Islet precursor cell (in vitro differentiated cells): Measurements from ENCODE around the gene ASPHD2.
"Not testable (repeated sequence)": the region's sequence is repeated elsewhere in the genome, so short reads cannot be mapped to it uniquely, and the experiment has no call there.

Source experiments
- DNase-seq: peaks from one replicate; pipeline ENCODE4 v3.0.0-alpha.2; 2018

Gene ASPHD2

DNA sequence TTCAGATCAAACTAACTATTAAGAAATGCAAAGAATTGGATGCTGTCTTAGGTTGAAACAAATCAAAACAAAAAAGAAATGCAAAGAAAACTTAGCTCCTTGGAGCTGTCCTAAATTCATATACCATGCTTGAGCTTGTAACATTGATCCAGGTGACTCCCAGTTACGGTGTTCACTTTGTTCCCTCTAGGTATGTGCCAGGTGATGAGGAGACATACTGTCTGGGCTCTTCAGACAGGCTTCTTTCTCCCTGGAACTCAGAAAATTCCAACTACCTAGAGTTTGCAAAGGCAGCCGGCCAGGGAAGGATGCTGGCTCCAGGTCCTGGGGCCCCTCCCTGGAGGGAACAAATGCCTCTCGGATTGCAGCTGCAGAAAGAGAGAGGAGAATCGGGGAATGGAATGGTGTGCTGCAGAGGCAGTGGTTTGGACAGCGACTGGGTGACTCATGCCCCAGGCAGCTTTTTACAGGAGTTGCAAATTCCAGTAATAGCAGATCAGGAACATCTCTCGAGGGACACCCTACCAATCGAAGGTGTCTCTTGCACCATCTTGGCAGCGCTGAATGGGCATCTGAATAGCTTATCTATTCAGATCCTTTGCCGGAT is 12.3 kb upstream of the ASPHD2 start:
- peak; percentile 98 for DNase-seq

DNA sequence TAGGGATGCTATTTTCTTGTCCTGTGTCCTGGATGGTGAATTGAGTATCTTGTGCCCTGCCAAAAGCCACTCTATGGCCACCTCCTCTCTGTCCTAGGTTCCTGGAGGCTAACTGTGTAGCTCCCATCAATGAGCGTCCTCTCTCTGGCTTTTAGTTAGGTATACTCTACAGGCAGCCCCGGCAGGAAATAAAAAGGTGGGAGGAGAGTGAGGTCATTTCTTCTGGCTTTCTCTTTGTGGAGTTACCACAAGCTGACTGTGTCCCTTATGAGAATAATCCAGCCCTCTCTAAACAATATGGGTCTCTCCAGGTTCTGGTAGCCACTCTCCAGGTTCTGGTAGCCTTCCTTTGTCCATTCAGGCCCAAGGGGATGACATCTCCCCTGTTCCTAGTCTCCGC is 11.7 kb upstream of the ASPHD2 start:
- no peak for DNase-seq

DNA sequence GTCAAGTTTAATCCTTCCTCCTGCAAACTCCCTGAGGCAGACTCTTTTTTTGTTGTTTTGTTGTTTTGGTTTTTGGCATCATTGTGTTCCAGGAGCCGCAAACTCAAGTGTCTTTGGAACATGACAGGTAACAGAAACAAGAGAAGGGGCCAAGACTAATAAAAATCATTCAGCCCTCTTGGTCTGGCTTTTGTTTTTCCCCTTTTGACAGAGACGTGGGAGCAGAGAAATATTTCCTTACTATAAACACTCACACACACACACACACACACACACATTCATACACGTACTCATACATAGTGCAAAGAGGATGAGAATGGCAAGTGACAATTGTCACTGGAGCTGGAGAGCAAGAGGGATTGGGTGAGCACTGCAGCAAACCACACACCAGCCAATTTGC is 10.4 kb upstream of the ASPHD2 start:
- no peak for DNase-seq

DNA sequence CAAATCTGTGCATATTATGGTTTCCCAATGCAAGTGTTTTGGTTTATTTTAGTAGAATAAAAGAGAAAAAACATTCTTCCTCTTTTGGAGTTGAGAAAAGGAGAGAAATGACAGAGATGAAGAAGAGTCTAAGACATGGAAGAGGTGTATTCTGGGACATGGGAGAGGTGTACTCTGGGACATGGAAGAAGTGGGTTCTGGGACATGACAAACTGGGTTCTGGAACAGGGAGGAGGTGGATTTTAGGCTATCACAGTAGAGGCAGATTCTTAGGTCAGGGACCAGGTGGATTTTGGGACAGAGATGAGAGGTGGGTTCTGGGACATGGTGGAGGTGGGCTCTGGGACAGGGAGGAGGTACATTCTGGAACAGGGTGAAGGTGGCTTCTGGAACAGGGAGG is 2.1 kb upstream of the ASPHD2 start:
- DNase-seq: no peak

DNA sequence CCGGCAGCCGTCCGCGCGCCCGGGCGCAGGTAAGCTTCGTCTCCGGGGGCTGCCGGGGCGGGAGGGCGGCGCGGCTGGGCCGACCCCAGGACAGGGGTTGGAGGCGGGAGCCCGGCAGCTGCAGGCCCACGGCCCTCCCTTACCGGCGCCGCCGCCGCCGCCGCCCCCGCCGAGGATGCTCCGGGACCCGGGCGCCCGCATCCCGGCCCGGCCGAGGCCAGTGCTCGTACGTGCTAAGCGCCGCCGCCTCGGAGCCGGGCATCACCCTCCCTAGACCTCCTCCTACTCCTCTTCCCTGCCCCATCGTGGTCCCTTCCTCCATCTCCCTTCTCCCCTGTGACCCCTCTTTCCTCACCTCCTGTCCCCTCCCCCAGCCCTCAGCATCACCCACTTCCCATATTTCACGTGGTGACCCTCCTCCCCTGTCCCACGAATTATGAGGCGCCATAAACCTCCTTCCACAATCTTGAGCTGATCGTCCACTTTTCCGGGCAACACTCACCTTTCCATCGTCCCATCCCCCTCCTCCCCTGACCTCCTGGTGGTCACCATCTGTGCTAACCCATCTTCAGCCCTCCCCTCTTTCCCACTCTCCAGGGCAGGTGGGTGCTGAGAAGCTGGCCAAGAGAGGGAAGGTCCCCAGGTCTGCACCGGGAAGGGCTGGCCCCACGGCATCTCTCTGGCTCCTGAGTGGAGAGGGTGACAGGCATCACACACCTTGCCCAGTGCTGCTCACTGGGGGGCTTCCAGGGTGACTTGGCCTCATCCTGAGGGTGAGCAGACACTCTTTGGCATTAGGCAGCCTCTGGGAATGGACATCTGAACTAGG is 612 bp downstream of the ASPHD2 start:
- no peak for DNase-seq

DNA sequence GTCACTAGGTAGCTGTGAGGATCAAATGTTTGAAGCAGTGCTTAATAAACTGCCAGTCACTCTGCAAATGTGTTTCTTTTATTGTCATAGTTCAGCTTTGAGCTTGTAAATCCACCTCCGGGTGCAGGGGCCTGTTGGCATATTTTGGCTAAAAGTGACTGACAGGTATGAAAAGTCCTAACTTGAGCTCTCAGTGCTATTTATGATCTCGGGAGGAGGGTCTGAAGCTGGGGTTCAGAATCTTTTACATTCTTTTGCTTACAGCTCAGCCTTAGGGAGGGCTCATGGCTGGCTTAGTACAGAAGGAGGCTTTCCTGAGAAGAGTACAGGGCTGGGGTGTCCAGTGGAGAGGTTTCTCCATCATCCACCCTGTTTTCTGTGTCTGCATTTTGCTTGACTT is 1.5 kb downstream of the ASPHD2 start:
- no peak for DNase-seq

DNA sequence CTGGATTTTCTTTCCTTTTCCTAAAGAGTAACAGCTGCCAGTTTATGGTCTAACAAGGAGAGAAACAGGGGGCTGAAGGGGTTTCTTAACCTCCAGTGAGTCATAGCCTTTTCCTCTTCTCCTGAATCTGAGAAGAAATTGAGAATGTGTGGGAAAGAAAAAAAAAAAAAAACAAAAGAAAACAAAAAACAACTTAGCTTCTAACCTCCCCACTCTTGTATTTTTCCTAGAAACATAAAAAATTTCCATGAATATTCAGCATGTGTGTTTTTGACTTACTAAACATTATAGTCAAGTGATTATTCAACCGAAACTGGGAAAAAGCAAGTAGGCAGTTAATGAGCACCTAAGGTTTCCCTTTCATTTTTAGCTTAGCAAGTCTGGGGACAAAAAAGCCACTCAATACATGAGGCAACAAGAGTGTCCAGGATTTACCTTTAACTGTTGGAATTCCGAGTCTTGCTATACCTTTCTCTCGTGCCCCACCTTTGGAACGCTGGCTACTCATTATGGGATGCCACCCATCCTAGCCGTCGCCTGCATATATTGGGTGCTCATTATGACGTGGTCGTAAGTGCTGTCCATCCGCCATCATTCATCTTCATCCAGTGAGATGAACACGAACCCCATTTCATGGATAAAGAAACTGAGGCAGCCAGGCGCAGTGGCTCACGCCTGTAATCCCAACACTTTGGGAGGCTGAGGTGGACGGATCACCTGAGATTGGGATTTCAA is 2.4 kb downstream of the ASPHD2 start:
- DNase-seq: no peak

DNA sequence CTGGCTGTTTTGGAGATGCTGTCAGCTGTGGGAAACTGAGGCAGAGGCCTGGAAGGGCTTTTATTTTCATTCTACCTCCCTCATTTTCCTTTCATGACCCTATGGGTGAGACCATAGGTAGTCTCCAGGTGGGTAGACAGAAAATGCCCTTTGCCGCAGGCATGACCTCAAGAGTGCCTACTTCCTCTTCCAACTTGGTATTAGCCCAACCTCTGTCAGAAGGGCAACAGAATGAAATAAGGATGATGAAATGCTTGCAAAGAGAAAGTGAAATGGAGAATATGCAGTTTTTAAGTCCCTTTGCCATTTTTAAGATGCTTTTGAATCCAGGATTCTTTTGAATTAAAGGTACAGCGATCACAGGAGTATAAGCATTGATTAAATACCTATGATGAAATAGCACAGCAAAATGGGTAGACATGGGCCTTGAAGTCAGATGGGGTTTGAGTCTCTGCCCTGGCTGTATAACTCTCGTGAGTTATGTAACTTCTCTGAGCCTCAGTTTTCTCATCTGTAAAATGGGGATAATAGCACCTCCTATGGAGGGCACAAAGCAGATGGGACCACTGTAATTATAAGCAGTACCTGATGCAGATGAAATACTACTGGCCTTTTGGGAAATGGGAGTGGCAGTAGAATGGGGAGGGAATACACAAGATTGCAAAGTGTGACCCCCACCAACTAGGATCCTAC is 3.7 kb downstream of the ASPHD2 start:
- DNase-seq: no peak

DNA sequence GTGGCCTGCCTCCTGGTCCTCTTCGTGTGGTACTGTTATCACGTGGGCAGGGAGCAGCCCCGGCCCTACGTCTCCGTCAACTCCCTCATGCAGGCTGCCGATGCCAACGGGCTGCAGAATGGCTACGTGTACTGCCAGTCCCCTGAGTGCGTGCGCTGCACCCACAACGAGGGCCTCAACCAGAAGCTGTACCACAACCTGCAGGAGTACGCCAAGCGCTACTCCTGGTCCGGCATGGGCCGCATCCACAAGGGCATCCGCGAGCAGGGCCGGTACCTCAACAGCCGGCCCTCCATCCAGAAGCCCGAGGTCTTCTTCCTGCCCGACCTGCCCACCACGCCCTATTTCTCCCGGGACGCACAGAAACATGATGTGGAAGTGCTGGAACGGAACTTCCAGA is 4.7 kb downstream of the ASPHD2 start:
- no peak for DNase-seq

DNA sequence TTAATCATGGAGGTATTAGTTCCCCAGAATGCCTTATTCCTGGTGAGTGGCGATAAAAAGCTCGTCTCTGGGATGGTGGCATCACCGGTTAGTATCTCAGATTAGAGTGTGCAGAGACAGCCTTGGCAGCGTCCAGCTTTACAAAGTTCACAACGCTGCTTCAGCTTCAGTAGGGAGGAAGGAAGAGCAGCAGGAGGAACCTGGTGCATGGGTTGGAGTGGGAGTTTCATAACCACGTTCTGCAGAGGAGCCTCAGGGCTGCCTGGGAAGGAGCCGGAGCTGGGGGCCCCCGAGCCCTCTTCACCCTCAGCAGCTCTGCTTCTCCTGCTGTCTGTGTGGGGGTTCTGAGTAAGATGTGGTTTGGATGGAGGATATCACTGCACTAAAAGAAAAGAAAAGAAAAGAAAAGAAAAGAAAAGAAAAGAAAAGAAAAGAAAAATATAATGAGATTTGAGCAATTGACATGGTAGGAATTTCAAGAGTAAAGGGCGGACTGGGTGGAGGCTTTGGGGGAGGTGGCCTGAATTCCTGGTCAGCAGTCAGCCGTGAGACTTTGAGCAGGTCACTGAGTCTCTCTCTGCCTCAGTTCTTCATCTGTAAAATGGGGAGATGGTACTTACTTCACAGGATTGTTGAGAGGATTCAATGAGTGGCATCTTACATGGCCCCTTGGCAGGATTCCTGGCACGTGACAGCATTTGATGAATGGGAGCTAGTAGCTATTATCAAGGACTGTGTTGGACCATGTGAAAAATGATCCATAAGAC is 6.5 kb downstream of the ASPHD2 start:
- DNase-seq: no peak

DNA sequence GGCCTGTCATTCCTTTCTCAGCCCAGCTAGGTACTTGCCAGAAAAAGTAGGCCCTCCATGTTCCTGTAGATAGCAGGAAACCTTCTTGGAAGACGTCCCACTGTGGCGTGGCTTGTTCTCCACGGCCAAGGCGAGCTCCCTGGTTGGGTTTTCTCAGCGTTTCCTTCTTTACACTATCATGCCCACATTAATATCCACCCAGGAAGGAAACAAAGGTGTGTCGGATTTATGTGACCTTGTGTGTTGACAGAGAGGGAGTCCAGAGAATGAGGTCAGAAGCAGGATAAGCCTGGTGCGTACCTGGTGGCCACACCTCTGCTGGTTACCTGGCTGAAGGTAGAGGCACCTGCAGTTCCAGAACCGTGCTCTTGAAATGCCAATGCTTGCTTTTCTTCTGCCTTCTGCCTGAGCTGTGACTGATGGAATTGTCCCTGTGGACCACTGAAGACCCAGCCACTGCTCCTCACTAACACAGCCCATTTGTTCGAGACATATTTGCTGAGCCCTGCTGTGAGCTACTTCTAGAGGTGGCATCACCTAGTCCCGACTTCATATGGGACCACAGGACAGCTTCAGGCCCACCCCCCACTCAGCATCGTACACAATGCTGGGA is 7.9 kb downstream of the ASPHD2 start:
- DNase-seq: no peak

DNA sequence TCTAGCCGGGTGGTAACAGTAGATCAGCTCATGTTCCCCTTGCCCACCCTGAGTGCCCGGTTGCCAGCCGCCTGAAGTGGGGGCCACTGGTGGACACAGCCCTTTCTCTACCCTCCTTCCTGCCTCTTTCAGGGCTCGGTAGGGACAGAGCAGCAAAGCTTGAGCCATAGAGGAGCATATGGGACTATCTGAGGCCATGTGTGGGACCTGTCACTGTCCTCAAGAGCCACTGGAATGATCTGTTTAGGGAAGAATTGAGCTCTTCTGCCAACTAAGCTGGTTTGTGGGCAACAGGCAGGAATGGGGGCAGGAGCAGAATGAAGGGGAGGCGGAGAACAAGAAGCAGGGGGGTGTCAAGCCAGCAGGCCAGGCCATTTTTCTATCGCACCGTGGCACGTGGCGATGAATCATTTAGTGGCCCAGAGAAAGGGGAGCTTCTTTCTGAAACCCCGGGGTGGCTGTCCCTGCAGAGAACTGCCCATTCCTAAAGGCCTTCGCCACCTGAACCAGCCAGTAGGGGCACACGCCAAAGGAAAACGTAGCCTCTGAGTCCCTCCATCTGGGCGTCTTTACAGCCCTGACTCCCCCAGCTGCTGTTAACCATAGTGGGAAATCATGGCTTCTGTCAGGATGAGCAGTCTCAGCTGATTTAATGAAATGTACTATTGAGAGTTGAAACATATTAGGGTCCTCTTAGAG is 8.8 kb downstream of the ASPHD2 start:
- DNase-seq: no peak

DNA sequence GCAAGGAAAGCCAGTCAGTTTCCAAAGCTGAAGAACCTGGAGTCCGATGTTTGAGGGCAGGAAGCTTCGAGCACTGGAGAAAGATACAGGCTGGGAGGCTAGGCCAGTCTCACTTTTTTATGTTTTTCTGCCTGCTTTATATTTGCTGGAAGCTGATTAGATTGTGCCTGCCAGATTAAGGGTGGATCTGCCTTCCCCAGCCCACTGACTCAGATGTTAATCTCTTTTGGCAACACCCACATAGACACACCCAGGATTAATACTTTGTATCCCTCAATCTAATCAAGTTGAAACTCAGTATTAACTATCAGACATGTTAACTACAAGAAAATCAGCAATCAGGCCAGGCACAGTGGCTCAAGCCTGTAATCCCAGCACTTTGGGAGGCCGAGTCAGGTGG is 9.7 kb downstream of the ASPHD2 start:
- DNase-seq: not testable (repeated sequence)

DNA sequence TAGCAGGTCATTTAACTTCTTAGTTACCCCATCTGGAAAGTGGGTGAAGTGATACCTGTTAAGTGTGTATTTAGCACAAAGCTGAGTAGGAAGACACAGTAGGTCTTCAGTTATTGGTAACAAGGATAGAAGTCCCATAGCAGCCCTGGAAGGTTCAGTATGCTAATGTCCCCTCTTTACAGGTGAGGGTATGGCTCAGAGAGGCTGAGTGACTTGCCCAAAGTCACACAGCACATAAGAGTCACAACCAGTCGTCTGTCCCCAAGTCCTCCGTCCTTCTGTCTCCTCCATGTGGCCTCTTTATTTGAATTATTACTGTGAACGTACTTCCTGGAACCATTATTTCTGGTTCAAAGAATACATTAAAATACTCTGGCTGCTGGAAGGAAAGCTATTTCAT is 10.5 kb downstream of the ASPHD2 start:
- no peak for DNase-seq

DNA sequence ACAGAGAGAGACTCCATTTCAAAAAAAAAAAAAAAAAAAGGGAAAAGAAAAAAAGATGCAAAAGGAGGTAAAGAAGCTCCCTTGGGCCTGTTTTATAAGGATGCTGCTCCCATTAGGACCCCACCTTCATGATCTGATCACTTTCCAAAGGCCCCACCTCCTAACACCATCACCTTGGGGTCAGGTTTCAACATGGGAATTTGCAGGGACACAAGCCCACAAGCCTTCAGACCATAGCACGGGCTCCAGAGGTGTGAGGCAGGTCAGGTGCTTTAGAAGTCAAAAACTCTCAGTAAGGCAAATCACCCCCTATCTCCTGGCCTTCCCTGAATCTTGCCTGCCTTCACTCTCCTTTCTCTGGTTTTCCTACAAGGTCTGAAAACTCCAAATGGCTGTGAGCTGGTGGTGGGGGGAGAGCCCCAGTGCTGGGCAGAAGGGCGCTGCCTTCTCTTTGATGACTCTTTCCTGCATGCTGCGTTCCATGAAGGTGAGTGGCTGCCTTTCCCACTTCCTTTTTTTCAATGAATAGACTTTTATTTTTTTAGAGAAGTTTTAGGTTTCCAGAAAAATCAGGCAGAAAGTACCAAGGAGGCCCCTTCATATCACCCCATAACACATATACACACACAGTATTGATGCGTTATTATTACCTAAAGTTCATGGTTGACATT is 13.2 kb downstream of the ASPHD2 start:
- DNase-seq: peak; percentile 43

DNA sequence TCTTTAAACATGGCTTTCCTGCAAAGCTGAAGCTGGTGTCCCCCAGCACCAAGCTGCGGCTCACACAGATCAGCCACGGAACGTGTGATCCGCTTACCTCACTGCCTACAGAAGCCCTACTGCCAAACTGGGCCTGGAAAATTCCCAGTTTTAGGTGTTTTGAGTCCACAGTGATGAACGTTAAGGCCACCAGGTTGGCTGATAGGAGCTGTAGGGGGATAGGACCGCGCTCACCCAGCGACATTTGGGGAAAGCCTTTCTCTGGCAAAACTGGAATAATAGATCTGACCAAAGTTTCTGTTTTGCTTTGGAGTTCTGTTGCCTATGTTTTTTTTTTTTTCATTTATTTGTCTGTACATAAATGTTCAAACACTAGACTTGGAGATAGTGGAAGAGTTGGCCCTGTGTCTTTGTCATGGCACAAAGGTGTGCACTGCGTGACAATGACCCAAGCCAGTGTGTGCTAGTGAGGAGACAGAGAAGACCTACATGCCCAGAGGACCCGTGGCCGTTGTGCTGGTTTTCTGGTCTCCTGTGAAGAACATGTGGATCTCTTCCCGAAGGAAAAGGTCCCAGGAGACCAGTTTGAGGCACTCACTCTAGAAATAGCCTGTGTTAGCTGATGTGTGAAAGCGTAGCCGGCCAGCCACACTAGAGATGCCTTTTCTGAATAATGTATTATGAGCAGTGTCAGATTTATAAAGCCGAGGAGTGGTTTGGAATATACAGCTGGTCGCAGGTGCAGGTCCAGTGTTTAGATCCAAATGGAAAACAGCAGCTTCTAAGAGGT is 15.0 kb downstream of the ASPHD2 start:
- no peak for DNase-seq

DNA sequence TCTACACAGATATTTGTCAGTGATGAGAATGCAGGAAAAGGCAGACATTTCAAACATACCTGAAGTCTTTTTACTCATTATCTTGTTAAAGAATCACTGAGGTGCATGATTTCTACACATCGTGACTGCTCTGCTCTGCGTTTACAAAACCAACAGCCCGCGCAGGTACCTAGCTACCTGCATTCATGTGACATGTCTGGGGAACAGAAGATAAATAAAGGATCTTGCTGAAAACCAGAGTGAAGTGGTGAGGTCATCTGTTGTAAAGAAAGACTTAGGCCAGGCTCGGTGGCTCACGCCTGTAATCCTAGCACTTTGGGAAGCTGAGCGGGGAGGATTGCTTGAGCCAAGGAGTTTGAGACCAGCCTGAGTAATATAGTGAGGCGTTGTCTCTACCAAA is 15.7 kb downstream of the ASPHD2 start:
- DNase-seq: no peak

DNA sequence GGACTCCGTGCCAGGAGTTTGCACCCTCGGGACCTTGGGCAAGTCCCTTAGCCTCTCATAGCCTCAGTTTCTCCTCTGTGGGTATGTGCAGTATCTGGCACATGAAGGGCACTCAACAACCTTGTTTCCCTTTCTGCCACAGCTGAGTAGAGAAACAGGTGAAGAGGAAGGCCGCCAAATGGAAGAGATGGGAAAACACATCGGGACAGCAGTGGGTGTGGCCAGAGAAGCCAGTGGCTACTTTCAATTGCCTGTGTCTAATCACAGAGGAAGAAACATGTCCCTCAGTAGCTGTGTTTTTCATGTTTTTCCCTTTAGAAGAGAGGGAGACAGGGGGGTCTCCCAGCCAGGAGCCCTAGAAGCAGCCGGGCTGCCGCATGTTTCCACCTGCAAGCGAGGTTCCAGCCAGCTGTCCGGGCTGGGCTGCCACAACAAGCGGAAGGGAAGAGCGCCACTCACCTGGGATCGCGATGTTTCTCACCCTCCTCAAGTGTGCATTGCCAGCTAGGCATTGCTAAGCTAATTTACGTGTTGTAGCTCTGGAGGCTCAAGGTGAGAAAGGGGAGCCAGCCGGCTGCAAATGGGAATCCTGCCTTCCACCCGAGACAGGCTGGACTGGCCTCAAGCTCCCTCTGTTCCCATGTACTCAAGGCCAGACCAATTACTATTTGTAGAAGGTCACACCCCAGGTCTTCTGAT is 16.7 kb downstream of the ASPHD2 start:
- no peak for DNase-seq

DNA sequence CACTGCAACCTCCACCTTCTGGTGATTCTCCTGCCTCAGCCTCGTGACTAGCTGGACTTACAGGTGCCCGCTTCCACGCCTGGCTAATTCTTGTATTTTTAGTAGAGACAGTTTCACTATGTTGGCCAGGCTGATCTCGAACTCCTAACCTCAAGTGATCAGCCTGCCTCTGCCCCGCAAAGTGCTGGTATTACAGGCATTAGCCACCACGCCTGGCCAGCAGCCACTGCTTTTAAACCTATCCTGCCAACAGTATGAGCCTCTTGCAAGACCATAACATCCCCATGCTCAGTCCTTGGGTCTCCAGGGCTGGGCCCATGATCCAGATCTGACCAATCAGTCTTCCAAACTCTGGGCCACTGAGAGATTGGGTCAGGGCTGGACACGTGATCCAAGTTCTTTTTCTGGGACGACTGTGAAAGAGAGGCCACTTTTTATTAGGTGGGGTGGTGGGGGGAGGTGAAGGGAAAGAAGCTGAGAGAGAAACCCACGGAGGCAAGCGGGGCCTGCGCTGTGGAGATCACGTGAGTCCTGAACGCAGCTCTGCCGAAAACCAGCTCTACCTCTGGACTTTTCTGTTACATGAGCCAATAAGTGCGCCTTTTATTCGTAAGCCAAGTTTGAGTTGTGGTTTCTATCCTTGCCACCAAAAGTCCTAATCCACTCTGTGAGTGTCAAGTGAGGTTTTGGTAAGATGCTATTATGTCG is 17.9 kb downstream of the ASPHD2 start:
- DNase-seq: no peak
